ENCODE measurements around the gene C16orf95. TPM values are rescaled to one million over a fixed set of nuclear protein-coding genes. Genes with fewer than 3 reads are reported as not detected.
A peak's percentile ranks its signal among the peaks of the same experiment; 100 is the strongest.

The C16orf95 gene
- total RNA-seq, 2 experiments from 2014 or later, result 17.2 to 23.4 TPM

DNA sequence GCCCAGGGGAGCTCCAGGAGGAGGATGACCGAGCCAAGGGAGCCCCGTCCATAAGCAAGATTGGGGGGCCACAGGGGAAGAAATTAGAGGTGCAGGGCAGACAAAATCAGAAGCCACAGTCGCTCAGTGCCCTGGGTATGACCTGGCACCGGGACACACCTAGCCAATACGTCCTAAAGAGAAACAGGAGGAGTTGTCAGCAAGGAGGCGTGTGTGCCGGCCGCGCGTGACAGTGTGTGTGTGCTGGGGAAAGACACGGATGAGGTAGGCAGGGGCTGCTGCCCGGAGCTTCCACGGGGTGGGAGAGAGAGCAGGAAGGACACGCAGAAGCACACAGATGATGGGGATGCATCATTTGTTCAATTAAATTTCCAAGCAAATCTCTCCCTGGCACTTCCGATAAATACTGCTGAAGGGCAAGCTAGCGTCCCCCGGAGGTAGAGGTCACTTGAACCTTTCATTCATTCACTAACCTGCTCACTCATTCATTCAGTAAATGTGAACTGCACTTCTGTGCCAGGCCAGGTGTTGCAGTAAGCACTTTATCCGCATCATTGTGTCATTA, 38.0 kb downstream of the C16orf95 start:
- Mint-ChIP-seq H3K36me3 (ENCODE audit: low read depth) (no peaks in the 10 kb centered on the region), H3K27ac (no peak overlapping the region), H3K9me3 (no peaks in the 10 kb centered on the region), H3K4me3 (no peak overlapping the region), H3K27me3 (ENCODE audit: low read depth) (peaks cover 5% of the 10 kb centered on the region), H3K4me1 (ENCODE audit: low read depth) (peaks cover 7% of the 10 kb centered on the region)
- intact Hi-C loops (cut with micrococcal nuclease), result loop anchor here (2.0 to 5.0 kb wide), 3 partner anchors 76 to 717 kb away; no protein-coding TSS in a partner anchor
- no peak for DNase-seq
- CTCF ChIA-PET, result interaction anchor here (0.6 to 1.3 kb wide), 5 partner anchors 14 to 715 kb away, joined by 3 to 4 read pairs (median 3); no protein-coding TSS in a partner anchor

DNA sequence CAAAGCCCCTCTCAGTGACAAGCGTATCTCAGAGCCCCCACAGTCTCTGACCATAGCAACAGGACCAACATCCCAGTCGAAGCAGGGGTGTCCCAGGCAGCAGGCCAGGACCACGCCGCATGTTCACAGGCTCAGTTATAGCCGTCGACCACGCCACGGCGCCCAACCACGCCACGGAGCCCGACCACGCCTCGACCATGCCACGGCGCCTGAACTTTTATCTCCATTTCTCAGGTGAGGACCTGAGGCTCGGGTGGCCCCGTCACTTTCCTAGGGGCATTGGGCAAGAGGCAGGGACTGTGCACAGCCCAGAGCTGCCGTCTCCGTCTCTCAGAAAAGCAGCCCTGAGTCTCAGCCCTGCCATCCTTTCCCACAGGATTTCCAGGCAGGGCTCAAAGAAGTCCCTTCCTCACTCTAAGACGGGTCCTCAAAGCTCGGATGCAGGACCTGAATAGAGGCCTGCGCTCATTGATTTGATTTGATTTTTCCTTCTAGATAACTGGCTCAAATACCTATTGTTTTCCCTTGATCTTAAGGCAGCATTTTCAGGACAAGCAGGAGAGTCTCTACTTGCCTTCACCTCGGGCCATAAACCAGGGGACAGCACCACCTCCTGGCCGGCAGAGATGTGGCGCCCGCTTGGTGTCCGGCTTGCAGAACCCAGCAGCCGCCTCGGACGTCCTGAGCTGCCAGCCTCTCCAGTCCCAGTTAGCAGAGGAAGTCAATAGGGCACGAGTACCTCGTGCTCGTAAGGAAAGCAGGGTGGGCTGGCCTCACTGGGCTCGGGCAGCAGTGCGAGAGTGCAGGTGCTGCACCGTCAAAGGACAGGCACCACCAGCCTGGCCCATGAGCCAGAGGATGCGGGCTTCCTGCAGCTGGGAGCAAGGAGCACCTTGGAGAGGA, 38.8 kb downstream of the C16orf95 start:
- peak; percentile 65 for DNase-seq
- H3K9me3 Mint-ChIP-seq, result no peaks in the 10 kb centered on the region
- no peak overlapping the region for H3K4me3 Mint-ChIP-seq
- peaks cover 5% of the 10 kb centered on the region for H3K27me3 Mint-ChIP-seq (ENCODE audit: low read depth)
- H3K36me3 Mint-ChIP-seq (ENCODE audit: low read depth), result no peaks in the 10 kb centered on the region
- no peak overlapping the region for H3K27ac Mint-ChIP-seq
- peaks cover 7% of the 10 kb centered on the region for H3K4me1 Mint-ChIP-seq (ENCODE audit: low read depth)
- CTCF ChIA-PET, result interaction anchor here (1.0 to 1.9 kb wide), 3 partner anchors 13 to 358 kb away, joined by 3 to 4 read pairs (median 3); no protein-coding TSS in a partner anchor
- intact Hi-C loops (cut with micrococcal nuclease), result loop anchor here (2.0 to 5.0 kb wide), 3 partner anchors 76 to 716 kb away; no protein-coding TSS in a partner anchor

DNA sequence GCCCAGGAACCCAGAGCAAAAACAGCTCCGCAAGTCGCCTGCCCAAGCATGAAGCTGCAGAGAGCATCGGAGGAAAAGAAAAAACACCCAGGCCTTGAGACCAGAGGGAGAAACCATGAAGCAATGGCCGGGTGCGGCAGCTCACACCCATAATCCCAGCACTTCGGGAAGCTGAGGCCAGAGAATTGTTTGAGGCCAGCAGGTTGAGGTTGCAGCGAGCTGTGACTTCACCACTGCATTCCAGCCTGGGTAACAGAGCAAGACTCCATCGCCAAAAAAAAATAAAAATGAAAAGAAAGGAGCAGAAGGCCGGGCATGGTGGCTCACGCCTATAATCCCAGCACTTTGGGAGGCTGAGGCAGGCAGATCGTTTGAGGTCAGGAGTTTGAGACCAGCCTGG, 40.3 kb downstream of the C16orf95 start:
- Mint-ChIP-seq H3K36me3 (ENCODE audit: low read depth) (no peaks in the 10 kb centered on the region), H3K4me1 (ENCODE audit: low read depth) (peaks cover 7% of the 10 kb centered on the region), H3K9me3 (no peaks in the 10 kb centered on the region), H3K27ac (no peak overlapping the region), H3K4me3 (no peak overlapping the region), H3K27me3 (ENCODE audit: low read depth) (peaks cover 5% of the 10 kb centered on the region)
- CTCF ChIA-PET, result interaction anchor here (1.9 kb wide), 1 partner anchor 75 kb away, joined by 4 read pairs; no protein-coding TSS in a partner anchor
- intact Hi-C loops (cut with micrococcal nuclease), result loop anchor here (5.0 kb wide), 2 partner anchors 215 to 715 kb away; no protein-coding TSS in a partner anchor
- no peak for DNase-seq

DNA sequence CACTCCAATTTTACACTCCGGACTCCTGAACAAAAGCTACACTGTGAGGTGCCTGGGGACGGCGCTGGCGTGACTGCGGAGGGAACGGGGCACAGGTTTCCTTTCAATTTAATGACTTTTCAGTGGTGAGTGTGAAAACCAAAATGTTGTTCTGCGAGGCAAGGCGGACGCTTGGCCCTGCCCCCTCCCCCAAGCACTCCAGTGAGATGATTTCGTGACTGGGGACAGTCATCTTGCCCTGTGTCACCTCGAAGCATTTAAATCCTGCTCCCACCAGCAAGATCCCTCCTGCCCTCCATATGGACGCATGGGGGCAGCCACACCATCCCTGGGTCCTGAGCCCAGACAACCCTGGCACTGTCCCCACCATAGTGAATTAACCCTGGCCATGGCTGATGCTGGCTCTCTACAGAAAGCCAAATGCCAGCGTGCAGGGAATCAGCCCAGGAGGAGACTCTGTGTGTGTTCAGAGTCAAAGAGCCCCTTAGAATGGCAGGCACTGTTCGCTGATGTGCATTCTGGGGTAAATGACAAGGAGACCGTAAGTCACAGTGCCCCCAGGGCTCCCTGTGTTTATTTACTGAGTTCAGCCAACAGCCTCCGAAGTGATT, 41.0 kb downstream of the C16orf95 start:
- CTCF ChIA-PET, result no interaction called here

DNA sequence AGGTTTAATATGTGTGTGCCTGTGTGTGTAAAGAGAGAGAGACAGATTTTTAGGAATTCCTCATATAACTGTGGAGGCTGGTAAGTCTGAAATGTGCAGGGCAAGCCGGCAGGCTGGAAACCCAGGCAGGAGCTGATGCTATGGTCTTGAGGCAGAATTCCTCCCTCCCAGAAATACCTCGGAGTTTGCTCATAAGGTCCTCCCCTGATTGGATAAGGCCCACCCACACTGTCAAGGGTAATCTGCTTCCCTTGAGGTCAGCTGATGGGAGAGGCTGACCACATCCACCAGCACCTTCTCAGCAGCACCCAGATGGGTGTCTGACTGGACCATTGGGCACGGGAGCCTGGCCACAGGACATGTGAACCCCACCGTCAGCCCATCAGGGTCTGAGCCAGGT, 42.4 kb downstream of the C16orf95 start:
- peaks cover 7% of the 10 kb centered on the region for H3K4me1 Mint-ChIP-seq (ENCODE audit: low read depth)
- peaks cover 1% of the 10 kb centered on the region for H3K36me3 Mint-ChIP-seq (ENCODE audit: low read depth)
- H3K27me3 Mint-ChIP-seq (ENCODE audit: low read depth), result peaks cover 5% of the 10 kb centered on the region
- no peak overlapping the region for H3K4me3 Mint-ChIP-seq
- H3K27ac Mint-ChIP-seq, result no peak overlapping the region
- DNase-seq, result no peak
- peaks cover 2% of the 10 kb centered on the region for H3K9me3 Mint-ChIP-seq
- CTCF ChIA-PET, result no interaction called here
- intact Hi-C loops (cut with micrococcal nuclease), result loop anchor here (5.0 kb wide), 2 partner anchors 212 to 712 kb away; no protein-coding TSS in a partner anchor

More for the DNA sequence above, 41.0 kb downstream of the C16orf95 start:
- H3K27ac Mint-ChIP-seq, result no peak overlapping the region
- no peaks in the 10 kb centered on the region for H3K9me3 Mint-ChIP-seq
- no peak overlapping the region for H3K4me3 Mint-ChIP-seq
- no peak for DNase-seq
- no peaks in the 10 kb centered on the region for H3K36me3 Mint-ChIP-seq (ENCODE audit: low read depth)
- intact Hi-C loops (cut with micrococcal nuclease), result loop anchor here (5.0 kb wide), 2 partner anchors 214 to 714 kb away; no protein-coding TSS in a partner anchor
- H3K4me1 Mint-ChIP-seq (ENCODE audit: low read depth), result peaks cover 7% of the 10 kb centered on the region
- H3K27me3 Mint-ChIP-seq (ENCODE audit: low read depth), result peaks cover 5% of the 10 kb centered on the region

DNA sequence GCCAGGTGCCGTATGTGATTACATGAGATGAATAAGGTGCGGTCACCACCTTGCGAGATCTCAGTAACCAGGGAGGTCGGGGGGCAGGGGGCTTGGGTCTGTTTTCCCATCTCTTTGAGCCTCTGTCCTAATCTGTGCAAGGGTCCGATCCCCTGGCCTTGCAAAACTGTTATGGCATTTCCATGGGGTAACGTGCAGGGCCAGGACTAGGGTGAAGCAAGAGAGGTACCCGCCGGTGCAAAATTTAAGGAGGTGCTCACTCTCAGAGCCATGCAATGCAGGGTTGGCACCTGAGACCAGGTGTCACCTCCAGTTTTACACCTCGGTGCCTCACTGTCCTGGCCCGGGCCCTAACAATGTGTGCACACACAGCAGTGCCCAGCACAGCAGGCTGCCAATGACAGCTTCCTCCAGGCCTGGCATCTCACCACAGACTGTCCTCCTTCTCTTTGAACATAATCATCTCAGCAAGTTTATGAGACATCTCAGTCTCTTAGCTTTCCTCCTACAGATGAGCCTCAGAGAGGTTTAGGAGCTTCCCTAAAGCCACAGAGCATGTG, 43.6 kb downstream of the C16orf95 start:
- Mint-ChIP-seq H3K4me1 (ENCODE audit: low read depth) (peaks cover 5% of the 10 kb centered on the region), H3K9me3 (peaks cover 7% of the 10 kb centered on the region), H3K27me3 (ENCODE audit: low read depth) (peaks cover 3% of the 10 kb centered on the region), H3K36me3 (ENCODE audit: low read depth) (peaks cover 5% of the 10 kb centered on the region), H3K27ac (no peak overlapping the region), H3K4me3 (no peak overlapping the region)
- CTCF ChIA-PET, result no interaction called here
- no peak for DNase-seq
- intact Hi-C loops (cut with micrococcal nuclease), result no loop called here

DNA sequence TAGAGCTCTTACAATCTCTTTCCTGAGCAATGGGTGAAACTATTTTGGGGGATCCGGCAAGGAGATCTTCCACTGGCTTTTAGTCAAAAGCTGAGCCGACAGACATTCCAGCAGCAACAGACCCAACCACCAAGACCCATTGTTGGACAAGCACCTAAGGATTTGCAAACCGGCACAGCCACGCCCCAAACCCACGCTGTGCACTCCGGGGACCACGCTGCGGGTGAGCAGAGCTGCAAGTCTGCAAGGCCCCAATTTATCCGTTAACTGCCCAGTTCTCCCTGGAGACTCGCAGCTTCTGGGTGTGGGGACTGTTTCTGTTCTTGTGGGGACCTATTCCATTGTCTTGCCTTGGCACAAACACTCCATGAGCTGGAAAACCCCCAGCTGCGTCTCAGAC, 45.9 kb downstream of the C16orf95 start:
- peaks cover 2% of the 10 kb centered on the region for H3K27me3 Mint-ChIP-seq (ENCODE audit: low read depth)
- DNase-seq, result no peak

DNA sequence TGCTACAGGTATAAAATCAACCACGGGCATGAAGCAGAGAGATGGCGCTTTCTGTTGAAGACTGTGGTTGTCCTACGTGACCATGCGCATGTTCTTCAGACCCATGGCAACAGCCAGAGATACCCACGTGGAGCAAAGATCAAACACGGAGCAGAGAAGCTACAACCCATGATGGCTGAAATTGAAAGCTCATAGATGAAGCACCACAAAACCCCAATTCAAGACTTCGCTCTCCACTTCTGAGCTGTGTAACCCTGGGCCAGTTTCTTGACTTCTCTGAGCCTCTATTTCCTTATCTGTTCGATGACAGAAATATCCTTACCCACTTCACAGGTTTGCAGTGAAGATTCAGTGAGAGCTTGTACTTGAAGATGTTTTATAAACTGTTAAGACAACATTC, 49.6 kb downstream of the C16orf95 start:
- H3K27me3 Mint-ChIP-seq (ENCODE audit: low read depth), result no peaks in the 10 kb centered on the region
- no peak overlapping the region for H3K4me3 Mint-ChIP-seq
- peaks cover 7% of the 10 kb centered on the region for H3K9me3 Mint-ChIP-seq
- H3K27ac Mint-ChIP-seq, result no peak overlapping the region
- CTCF ChIA-PET, result interaction anchor here (1.2 kb wide), 1 partner anchor 368 kb away, joined by 3 read pairs; no protein-coding TSS in a partner anchor
- H3K36me3 Mint-ChIP-seq (ENCODE audit: low read depth), result peaks cover 5% of the 10 kb centered on the region
- no peaks in the 10 kb centered on the region for H3K4me1 Mint-ChIP-seq (ENCODE audit: low read depth)
- intact Hi-C loops (cut with micrococcal nuclease), result no loop called here
- DNase-seq, result no peak

More for the DNA sequence above, 45.9 kb downstream of the C16orf95 start:
- H3K4me3 Mint-ChIP-seq, result no peak overlapping the region
- intact Hi-C loops (cut with micrococcal nuclease), result no loop called here
- peaks cover 7% of the 10 kb centered on the region for H3K9me3 Mint-ChIP-seq
- H3K27ac Mint-ChIP-seq, result no peak overlapping the region
- H3K4me1 Mint-ChIP-seq (ENCODE audit: low read depth), result peaks cover 4% of the 10 kb centered on the region
- CTCF ChIA-PET, result no interaction called here
- peaks cover 5% of the 10 kb centered on the region for H3K36me3 Mint-ChIP-seq (ENCODE audit: low read depth)

DNA sequence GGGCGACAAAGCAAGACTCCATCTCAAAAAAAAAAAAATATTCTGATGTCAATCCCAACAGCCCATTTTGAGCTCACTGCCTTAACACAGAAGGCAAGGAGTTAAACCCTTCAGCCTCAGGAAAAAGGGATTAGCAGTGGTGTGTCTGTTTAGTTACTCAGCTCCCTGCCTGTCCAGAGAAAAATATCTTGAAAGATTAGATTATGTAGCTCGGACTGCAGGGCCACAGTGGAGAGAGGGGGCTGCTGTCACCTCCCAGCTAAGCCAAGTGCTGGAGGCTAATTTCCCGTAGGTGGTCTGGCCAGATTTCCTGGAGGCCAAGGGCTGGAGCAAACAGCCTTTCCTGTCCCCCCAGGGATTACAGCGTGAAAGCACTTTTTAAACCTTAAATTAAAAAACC, 50.3 kb downstream of the C16orf95 start:
- Mint-ChIP-seq H3K27me3 (ENCODE audit: low read depth) (no peaks in the 10 kb centered on the region), H3K4me3 (no peak overlapping the region), H3K36me3 (ENCODE audit: low read depth) (peaks cover 5% of the 10 kb centered on the region), H3K9me3 (peaks cover 8% of the 10 kb centered on the region), H3K27ac (no peak overlapping the region), H3K4me1 (ENCODE audit: low read depth) (no peaks in the 10 kb centered on the region)
- intact Hi-C loops (cut with micrococcal nuclease), result no loop called here
- CTCF ChIA-PET, result interaction anchor here (1.1 kb wide), 1 partner anchor 11 kb away, joined by 8 read pairs; no protein-coding TSS in a partner anchor
- no peak for DNase-seq

DNA sequence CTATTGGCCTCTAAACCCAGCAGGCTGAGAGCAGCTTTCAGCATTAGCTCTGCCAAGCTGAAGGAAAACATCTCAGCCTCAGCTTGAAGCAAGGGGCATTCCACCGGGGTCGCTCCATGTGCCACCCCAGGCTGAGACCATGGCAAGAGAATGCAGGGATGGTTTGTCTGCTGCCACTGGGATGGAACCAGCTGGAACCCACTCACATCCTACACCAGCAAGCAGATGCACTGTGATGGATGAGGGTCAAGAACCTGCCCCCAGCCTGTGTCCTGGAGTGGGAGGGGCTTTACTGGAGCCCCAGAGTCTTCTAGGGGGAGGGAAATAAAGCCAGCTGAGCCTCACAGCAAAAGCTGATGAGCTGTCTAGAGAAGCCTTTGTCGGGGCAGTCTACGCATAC, 51.9 kb downstream of the C16orf95 start:
- intact Hi-C loops (cut with micrococcal nuclease), result no loop called here
- peaks cover 5% of the 10 kb centered on the region for H3K36me3 Mint-ChIP-seq (ENCODE audit: low read depth)
- H3K27me3 Mint-ChIP-seq (ENCODE audit: low read depth), result no peaks in the 10 kb centered on the region
- no peaks in the 10 kb centered on the region for H3K4me1 Mint-ChIP-seq (ENCODE audit: low read depth)
- peaks cover 18% of the 10 kb centered on the region for H3K9me3 Mint-ChIP-seq
- no peak for DNase-seq
- no peak overlapping the region for H3K27ac Mint-ChIP-seq
- CTCF ChIA-PET, result interaction anchor here (0.6 to 1.4 kb wide), 3 partner anchors 14 to 186 kb away, joined by 3 to 7 read pairs (median 4); no protein-coding TSS in a partner anchor
- H3K4me3 Mint-ChIP-seq, result no peak overlapping the region

DNA sequence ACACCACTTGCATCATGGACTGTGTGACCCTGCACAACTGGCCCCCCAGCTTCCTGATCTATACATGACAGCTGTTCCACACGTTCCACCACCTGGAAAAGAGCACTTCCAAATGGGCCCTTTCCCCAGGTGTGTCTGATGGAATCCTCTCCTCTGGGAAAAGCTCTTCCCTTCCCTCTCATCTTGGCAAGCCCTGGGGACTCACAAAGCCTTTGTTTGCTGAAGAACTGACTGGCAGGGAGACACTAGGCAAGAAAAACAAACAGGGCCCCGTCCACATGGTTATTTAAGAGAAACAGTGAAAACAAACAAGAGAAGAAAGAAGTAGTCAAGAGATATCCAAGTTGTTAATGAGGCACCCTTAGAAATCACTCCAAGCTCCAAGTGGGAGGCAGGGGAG, 52.6 kb downstream of the C16orf95 start:
- CTCF ChIA-PET, result interaction anchor here (1.4 kb wide), 1 partner anchor 15 kb away, joined by 3 read pairs; no protein-coding TSS in a partner anchor
- Mint-ChIP-seq H3K27ac (no peak overlapping the region), H3K9me3 (peaks cover 17% of the 10 kb centered on the region), H3K27me3 (ENCODE audit: low read depth) (no peaks in the 10 kb centered on the region), H3K36me3 (ENCODE audit: low read depth) (peaks cover 4% of the 10 kb centered on the region), H3K4me3 (no peak overlapping the region), H3K4me1 (ENCODE audit: low read depth) (no peaks in the 10 kb centered on the region)
- intact Hi-C loops (cut with micrococcal nuclease), result no loop called here
- no peak for DNase-seq

Data from activated naive CD4-positive, alpha-beta T cell treated with anti-CD3 and anti-CD28 coated beads for 36 hours (primary cell).